Tongue (tissue), 2 donors: ENCODE results near the gene LRRC27. TPM values are rescaled to one million over a fixed set of nuclear protein-coding genes. Genes with fewer than 3 reads are reported as not detected.

Experiments
- DNase-seq: peaks from one replicate; pipeline ENCODE4 v3.0.0-alpha.2; 2015
- total RNA-seq: library from RNA; depleted of rRNA; stranded (reverse); fragments of >200 nt; gene quantifications from one replicate; pipeline ENCODE4 v1.2.3, GENCODE V29; 2014

The LRRC27 gene
- total RNA-seq, 1 donor from 2014 or later = 10.2 TPM

GRCh38 chr10:132357286-132358058 lies 25.5 kb downstream of the LRRC27 start:
- DNase-seq = no peak

- no peak for DNase-seq
These were observed 27.5 kb downstream of the LRRC27 start for GRCh38 chr10:132359305-132360040.

- no peak for DNase-seq
These were observed 28.9 kb downstream of the LRRC27 start for GRCh38 chr10:132360766-132361447.

- DNase-seq = no peak
These were observed 29.6 kb downstream of the LRRC27 start for GRCh38 chr10:132361581-132362101.

GRCh38 chr10:132362151-132362611 lies 30.2 kb downstream of the LRRC27 start:
- DNase-seq = no peak

GRCh38 chr10:132363376-132363775 lies 31.4 kb downstream of the LRRC27 start:
- DNase-seq = no peak

GRCh38 chr10:132363921-132364593 lies 32.1 kb downstream of the LRRC27 start:
- no peak for DNase-seq

- DNase-seq = no peak
These were observed 32.6 kb downstream of the LRRC27 start for GRCh38 chr10:132364594-132364970.

GRCh38 chr10:132365102-132365501 lies 33.1 kb downstream of the LRRC27 start:
- DNase-seq = no peak

- no peak for DNase-seq
These were observed 34.0 kb downstream of the LRRC27 start for GRCh38 chr10:132366006-132366405.

GRCh38 chr10:132366499-132366898 lies 34.5 kb downstream of the LRRC27 start:
- DNase-seq = no peak

- DNase-seq = no peak
These were observed 36.4 kb downstream of the LRRC27 start for GRCh38 chr10:132368391-132368790.

GRCh38 chr10:132368881-132369635 lies 37.1 kb downstream of the LRRC27 start:
- DNase-seq = no peak

GRCh38 chr10:132369636-132370185 lies 37.7 kb downstream of the LRRC27 start:
- DNase-seq = no peak

- DNase-seq = no peak
These were observed 38.7 kb downstream of the LRRC27 start for GRCh38 chr10:132370426-132371340.

- no peak for DNase-seq
These were observed 39.7 kb downstream of the LRRC27 start for GRCh38 chr10:132371641-132372081.

- no peak for DNase-seq
These were observed 40.6 kb downstream of the LRRC27 start for GRCh38 chr10:132372516-132373095.

- no peak for DNase-seq
These were observed 41.4 kb downstream of the LRRC27 start for GRCh38 chr10:132373241-132373955.

GRCh38 chr10:132374176-132374575 lies 42.2 kb downstream of the LRRC27 start:
- no peak for DNase-seq
